Measurements from ENCODE around the gene UBASH3B. TPM values are rescaled to one million over a fixed set of nuclear protein-coding genes. Genes with fewer than 3 reads are reported as not detected.
"Not testable (repeated sequence)": the region's sequence is repeated elsewhere in the genome, so short reads cannot be mapped to it uniquely, and the experiment has no call there.

Gene UBASH3B
- total RNA-seq, 4 donors from 2014 or later: 9.9 to 36.3 (median 24.3) TPM

GRCh38 chr11:122729139-122729538 is 73.6 kb downstream of the UBASH3B start:
- TF ChIP-seq CTCF (IDR thresholded peaks at IDR 0.05): no peak
- no peak for ATAC-seq (ENCODE audit: low FRiP score)
- DNase-seq (ENCODE audit: low spot score): no peak

GRCh38 chr11:122730694-122731093 is 75.2 kb downstream of the UBASH3B start:
- not testable (repeated sequence) for DNase-seq (ENCODE audit: low spot score); ATAC-seq (ENCODE audit: low FRiP score)

GRCh38 chr11:122731500-122731913 is 76.0 kb downstream of the UBASH3B start:
- no peak for DNase-seq (ENCODE audit: low spot score)
- ATAC-seq (ENCODE audit: low FRiP score): no peak
- TF ChIP-seq CTCF (IDR thresholded peaks at IDR 0.05): no peak

- no peak for TF ChIP-seq CTCF (IDR thresholded peaks at IDR 0.05)
- DNase-seq (ENCODE audit: low spot score): no peak
- ATAC-seq (ENCODE audit: low FRiP score): no peak
These were observed 77.1 kb downstream of the UBASH3B start for GRCh38 chr11:122732342-122733315.

- ATAC-seq (ENCODE audit: low FRiP score): no peak
- DNase-seq (ENCODE audit: low spot score): no peak
- TF ChIP-seq CTCF (IDR thresholded peaks at IDR 0.05): no peak
These were observed 77.8 kb downstream of the UBASH3B start for GRCh38 chr11:122733318-122733717.

- no peak for TF ChIP-seq CTCF (IDR thresholded peaks at IDR 0.05)
- ATAC-seq (ENCODE audit: low FRiP score) (no peak), DNase-seq (ENCODE audit: low spot score) (no peak)
These were observed 79.5 kb downstream of the UBASH3B start for GRCh38 chr11:122734848-122735496.

- DNase-seq (ENCODE audit: low spot score) (no peak), ATAC-seq (ENCODE audit: low FRiP score) (no peak)
- TF ChIP-seq CTCF (IDR thresholded peaks at IDR 0.05): no peak
These were observed 82.6 kb downstream of the UBASH3B start for GRCh38 chr11:122737951-122738693.

All from omental fat pad (tissue), 4 donors.